Measurements from ENCODE around the gene SLC7A5.
"Not testable (repeated sequence)": the region's sequence is repeated elsewhere in the genome, so short reads cannot be mapped to it uniquely, and the experiment has no call there.

The SLC7A5 gene

DNA sequence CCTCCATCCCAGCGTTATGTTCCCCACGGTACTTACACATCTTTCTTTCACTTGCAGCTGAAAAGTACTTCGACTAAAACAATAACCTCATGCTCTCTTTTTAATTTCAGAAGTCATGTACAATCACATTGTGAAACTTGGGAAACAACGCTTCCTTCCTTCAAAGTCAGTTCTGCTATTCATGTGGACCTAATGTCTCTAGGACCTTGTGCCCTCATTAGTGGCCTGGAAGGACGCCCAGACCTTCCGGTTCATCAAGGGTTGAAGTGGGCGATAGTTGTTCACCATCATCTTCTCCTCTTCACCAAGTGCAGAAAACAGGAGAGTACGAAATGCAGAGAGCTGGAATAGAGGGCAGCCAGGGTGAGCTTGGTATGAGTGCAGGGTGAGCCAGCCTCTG, 18.6 kb upstream of the SLC7A5 start:
- DNase-seq, result not testable (repeated sequence)

DNA sequence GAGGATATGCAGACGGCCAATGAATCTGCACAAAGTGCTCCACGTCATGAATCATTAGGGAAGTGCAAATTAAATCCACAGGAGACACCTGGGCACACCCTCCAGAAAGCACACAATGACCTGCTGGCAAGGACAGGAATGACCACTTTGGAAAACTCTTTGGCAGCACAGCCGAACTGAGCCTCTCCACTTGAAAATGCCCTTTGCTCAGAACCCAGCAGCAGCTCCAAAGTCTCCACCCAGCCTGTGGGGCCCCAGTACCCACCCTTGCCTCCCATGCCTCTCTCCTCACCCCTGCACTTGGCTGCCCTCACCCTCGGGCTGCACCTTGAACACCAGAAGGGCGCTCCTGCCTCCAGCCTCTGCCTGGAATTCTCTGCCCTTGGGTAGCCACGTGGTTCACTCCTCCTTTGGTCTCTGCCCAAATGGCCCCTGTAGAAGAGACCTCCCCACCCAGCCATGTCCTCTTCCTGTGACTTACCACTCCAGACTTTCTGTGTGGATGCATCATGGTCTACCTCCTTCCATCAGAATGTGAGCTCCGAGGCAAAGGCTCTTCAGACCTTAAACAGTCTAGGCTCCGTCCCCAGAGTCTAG, 16.2 kb upstream of the SLC7A5 start:
- not testable (repeated sequence) for DNase-seq

DNA sequence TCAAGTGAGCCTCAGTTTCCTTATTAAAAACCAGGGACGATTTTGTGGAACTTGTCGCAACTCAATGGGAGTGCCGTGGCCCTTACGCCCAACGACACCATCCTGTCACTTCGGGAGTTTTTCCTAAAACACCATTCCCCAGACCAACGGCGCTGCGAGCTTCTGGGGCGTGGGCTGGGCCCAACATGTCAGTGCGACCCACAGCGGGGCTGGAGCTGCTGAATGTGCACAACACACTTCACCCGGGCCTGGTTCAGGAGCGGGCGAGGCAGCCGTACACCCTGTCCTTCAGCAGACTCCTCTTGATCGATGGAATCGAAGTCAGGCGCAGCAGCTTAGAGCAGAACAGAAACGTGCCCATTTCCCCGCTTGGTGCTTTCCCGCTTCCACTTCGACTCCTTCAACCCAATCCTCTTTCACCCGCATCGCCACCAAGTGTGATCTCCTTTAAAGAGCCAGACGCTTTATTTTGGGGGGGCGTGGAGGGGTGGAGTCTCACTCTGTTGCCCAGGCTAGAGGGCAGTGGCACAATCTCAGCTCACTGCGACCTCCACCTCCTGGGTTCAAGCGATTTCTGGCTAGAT, 13.2 kb upstream of the SLC7A5 start:
- DNase-seq, result no peak

DNA sequence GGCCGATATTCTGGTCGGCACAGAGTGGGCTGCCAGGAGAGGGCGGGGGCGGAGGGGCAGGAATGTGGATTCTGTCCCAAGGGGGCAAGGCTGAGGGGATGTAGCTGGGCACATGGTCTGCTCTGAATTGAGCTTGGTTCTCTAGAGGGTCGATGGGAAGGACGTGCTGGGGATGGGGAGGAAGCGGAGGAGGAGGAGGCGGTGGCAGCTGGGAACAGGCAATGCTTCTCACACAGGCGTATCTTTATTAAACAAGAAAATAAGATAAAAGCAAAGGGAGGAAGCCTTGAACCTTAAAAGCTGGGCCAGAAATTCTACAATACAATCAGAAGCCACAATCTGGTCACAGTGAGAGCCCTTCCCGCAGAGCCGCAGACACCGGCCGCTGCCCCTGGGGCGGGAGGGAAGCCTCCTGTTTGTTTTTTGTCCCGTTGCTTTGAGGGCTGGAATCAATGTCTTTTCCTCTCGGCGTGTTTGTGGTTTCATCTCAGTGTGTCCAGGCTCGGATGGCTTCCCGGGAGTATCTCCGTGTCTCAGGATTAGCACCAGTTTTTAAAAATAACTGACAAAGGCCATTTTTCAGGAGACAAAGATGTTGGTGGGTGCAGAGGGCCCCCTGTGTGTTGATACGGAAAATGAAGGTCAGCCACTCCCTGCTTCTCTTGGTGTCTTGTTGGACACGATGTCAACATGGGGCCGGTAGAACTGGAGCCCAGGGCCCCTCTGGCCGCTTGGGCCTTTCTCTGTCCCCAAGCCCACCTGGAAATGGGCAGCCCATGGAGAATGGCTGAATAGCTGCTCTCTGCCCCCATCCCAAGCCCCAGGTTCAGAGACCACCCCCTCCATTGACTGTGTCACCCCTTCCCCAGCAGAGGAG, 12.3 kb upstream of the SLC7A5 start:
- DNase-seq, result no peak

DNA sequence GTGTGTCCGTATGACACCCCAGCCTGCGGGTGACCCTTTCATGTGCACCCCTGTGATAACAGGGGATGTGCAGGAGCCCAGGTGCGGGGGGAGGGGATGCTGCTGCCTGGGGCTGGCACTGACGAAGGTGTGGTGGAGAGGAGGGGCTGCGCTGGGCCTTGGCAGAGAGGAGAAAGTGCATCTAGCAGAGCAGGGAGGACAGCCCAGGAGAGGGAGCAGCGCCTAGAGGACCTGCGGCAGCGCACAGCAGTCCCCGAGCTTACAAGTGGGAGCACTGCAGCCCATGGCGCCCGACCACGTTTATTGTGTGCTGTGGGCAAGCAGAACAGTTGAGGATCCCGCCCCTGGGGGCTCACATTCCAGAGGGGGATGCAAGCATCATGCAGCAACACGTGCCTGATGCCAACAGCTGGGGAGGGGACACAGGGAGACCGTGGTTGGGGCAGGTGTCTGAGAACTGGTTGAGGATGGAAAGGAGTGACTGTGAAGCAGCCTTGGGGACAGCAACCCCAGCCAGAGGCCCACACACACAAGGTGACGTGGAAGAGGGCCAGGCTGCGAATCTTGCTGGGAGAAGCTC, 10.9 kb upstream of the SLC7A5 start:
- no peak for DNase-seq

DNA sequence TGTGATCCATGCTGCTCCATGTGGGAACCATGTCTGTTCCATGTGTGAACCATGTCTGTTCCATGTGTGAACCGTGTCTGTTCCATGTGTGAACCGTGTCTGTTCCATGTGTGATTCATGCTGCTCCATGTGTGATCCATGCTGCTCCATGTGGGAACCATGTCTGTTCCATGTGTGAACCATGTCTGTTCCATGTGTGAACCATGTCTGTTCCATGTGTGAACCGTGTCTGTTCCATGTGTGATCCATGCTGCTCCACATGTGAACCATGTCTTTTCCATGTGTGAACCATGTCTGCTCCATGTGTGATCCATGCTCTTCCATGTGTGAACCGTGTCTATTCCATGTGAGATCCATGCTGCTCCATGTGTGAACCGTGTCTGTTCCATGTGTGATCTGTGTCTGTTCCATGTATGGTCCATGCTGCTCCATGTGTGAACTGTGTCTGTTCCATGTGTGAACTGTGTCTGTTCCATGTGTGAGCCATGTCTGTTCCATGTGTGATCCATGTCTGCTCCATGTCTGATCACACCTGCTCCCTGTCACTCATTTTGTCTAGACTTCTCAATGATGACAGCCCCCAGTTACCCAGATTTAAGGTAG, 10.2 kb upstream of the SLC7A5 start:
- DNase-seq, result not testable (repeated sequence)

DNA sequence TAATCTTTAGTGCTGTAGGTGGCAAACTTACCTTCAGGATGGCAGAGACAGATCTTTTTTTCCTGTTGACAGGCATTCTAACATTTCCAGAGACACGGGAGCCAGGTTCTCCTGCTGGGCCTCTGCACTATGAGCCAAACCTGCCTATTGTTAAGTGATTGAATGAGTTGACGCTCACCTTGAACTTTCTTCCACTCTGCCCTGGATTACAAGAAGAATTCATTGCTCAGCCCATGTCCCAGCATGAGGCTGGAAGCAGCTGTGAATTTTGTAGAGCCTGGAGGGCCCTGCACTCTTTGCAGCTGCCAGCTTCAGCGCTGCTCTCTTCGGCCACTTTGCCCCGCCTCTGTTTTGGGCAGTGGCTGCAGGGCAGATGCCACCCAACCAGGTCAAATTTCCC, 9.4 kb upstream of the SLC7A5 start:
- DNase-seq, result no peak

DNA sequence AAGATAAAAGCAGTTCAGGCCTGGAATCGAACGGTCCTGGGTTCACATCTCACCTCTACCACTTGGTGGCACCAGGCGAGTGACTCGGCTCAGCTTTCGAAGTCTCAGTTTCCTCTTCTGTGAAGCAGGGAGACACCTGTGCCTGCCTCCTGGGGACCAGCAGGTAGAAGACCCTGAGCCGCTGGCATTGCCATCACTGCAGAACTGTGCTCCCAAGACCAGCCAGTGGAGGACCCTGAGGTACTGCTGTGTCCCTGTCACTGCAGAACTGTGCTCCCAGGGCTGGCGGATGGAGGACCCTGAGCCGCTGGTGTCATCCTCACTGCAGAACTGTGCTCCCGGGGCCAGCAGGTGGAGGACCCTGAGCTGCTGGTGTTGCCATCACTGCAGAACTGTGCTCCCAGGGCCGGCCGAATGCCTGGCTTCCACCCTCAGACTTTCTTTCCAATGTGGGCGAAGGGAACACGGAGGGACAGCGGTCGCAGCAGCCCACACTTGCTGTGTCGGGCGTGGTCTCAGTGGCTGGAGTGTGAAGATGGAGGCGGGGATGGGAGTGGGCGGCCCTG, 8.7 kb upstream of the SLC7A5 start:
- DNase-seq, result no peak

DNA sequence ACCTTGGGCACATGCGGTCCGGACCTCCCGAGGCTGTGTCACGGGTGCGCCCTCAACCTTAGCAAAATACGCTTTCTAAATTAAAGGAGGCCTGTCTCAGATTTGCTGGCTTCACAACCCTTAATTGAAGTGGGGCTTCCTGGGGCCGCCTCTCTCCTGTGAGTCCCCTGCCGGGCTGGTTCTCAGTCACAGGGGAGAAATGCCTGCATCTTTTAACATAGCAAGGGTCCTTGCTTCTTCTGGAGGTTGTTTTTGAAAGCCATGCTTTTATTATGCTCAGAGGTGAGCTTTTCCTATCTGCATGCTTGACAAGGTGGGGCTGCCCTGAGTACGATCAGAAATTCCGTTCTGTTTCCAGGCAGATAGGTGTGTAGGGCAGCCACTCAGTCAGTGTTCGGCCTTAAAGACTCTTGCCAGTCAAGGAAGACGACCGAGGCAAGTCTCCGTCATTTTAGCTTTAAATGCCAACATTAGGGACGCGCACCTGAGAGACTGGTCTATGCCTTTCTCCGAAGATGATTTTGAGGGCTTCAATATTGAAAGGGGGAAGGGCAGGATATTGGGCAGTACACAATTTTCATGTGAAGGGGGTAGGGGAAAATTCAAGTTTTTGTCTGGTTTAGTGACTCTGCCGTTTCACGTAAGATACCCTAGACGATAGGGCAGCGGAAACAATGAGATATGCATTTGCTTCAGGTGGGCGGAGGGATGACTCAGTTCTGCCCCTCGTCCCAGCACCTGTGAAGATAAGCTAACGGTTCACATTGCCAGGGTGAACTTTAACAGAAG, 5.5 kb upstream of the SLC7A5 start:
- DNase-seq, result no peak

DNA sequence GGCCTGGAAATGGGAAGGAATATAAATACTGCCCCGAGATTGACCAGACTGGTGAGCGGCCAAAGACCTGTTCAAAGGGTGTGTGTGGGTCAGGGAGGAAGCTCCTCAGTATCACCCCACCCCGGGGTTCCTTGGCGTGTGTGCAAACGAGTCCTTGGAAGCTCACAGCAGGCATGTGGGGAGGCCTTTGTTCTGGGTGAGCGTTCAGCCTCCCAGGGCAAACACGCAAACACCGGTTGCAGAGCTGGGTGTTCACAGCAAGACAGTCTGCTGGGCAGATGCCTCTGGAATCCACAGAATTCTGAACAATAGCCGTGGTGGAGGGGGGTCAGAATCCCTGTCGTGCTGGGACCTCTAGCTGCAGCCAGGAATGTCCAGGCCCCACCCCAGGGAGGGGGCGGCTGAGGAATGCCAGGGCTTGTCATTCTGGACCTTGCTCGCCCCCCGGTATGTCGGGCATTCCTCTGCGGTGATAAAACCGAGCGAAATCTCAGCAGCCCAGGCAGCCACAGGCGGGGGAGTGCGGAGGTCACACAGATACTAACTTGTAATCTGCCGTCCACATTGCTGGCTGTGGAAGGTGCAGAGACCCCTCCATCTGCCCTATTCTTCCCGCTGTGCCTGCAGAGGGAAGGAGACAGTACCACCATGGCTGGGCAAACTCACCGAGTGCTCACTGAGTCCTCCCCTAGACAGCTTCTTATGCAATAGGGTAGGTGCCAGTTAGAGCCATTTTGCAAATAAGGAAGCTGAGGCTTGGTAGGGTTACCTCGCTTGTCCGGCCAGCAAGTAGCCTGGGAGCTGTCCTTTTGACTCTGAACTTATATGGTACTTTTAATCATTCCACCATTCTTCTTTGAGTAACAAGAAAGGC, 1.3 kb upstream of the SLC7A5 start:
- DNase-seq, result peak; percentile 57

DNA sequence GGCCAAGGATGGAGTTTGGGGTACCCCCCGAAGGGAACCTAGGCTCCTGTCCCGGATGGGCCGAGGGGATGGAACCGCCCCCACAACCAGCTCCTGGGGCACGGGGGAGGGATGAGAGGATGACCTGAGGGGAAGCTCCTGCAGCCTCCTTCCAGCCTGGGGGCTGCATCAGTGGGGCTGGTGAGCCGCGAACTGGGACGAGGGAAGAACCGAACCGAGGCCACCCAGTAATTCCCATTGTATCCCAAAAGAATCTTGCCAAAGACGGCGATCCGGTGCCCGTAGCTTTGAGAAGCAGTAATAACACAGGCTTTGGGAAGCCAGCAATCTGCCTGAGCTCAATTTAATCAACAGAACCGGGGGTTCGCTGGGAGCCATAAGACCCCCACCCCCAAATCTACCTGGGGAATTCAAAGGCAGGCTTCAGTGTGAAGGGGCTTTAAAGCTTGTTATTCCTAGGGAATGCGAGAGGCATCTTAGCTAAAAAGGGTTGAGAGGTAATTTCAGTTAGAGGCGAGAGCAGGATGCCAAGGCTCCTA, 641 bp upstream of the SLC7A5 start:
- not testable (repeated sequence) for DNase-seq

DNA sequence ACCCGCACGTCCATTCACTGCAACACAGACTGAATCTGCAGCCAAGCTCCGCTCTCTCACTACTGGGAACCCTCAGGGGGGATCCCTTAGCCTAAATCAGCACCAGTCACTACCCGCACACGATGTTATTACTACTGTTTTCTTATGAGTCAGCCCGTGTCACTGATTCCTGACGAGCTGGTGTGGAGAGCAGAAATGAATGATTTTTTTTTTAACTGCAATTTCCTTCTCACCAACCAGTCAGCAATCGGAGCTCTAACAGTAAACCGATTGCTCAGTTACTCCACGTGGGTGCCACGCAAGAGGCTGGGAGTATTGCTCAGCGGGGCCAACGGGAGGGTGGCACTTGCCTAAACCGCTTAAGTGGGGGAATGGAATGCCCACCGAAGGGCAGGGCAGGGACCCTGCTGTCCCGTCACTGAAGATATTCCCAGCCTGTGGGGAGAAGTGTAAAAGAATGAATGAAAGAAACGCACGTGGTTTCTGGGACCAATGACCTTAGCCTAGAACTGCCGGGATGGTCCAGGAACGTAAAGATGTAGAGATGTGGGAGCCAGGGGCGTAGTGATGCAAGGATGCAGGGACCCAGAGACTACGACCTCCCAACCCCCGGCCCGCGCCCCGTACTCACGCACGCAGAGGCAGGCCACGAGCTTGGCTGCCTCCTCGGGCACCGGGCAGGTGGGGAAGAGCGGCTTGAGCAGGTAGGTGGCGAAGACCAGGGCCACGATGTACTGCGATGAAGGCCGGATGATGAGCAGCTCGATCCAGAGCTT, 865 bp downstream of the SLC7A5 start:
- not testable (repeated sequence) for DNase-seq

DNA sequence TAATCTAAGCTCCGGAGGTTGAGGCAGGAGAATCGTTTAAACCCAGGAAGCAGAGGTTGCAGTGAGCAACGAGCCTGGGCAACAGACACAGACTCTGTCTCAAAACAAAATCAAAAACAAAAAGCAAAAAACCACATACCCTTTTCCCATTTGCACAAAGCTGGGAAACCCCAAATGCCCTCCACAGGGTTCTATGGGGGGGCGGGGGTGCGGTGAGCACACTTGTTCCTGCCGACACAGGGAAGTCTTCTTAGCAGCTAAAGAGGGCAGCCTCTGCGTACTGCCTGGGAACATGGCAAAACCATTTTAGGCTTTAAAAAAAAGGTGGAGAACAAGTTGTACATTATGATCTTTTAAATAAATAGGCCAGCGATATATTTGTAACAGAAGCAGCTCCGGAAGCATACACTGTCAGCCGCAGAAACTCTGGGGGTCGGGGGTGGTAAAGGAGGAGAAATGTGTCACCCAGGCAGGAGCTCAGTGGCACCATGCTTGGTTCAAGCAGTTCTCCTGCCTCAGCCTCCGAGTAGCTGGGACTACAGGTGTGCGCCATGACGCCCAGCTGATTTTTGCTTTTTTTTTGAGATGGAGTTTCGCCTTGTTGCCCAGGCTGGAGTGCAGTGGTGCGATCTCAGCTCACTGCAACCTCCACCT, 3.3 kb downstream of the SLC7A5 start:
- DNase-seq, result not testable (repeated sequence)

DNA sequence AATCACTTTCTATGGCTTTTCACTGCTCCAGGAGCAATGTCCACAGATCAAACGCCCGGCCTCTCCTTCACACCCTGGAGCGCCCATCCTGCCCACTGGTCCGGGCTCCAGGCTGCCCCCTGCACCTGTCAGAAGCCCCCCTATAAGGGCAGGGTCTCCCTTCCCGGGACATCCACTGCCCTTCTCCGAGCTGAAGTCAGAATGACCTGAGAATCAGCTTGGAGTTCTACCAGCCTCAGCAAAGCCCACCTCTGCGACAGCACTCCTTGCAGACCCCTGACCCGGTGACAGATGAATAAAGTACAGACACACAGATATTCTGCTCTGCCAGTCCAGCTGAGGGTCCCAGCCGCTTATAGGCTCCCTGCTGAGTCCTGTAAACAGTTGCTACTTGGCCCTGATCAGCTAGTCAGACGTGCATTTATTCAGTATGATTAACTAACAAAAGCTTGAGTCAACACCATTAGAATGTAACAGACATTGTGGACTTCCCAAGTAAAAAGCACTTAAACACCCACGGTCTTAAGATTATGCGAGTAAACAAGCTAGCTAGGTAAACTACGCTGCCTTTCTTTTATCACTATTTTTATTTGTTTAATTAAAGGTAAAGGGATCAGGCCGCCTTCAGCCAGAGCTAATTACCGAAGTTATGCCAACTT, 4.8 kb downstream of the SLC7A5 start:
- no peak for DNase-seq

DNA sequence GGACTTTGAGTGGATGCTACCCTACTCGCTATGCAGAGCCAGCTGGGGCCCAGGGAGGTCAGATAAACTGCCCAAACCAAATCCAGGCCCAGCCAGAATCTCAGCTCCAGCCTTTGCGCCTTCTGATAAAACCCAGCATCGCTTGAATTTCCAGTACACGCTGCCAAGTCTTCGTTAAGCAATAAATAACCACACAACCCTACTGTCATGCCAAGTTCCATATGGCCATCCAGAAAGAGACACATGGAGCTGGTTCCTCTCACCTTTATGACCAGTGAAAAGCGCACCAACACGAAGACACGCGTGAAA, 6.0 kb downstream of the SLC7A5 start:
- DNase-seq, result not testable (repeated sequence)

DNA sequence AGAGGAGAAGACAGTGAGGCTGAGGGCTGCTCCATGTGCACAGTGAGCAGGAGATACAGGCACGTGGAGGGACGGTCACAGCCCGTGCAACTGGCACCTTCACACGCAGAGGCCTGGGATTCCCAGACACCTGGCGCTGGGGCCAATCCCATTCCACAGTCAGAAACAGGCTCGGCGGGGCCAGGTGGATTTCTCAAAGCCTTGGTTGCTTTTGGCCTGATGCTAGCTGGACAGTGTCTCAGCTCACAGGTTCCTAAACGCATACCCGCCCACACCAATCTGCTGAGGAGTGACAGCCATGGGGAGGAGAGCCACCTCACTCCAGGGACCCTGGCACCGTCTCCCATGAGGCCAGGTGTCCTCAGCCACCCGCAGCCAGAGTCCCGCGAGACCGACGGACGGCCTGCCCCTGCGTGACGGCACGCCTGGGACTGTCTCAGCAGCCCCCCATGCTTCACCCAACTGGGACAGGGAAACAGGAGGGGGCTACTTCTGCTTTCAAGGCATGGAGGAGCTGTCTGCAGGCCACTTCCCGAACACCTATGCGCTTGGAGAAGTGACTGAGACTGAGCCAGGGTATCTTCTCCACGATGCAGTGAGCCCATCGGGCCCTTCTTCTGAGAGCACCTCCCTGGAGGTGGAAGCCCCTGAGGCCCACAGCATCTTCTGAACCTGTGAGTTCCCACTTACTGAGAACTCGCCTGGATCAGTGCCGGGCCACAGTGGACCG, 6.5 kb downstream of the SLC7A5 start:
- DNase-seq, result not testable (repeated sequence)

DNA sequence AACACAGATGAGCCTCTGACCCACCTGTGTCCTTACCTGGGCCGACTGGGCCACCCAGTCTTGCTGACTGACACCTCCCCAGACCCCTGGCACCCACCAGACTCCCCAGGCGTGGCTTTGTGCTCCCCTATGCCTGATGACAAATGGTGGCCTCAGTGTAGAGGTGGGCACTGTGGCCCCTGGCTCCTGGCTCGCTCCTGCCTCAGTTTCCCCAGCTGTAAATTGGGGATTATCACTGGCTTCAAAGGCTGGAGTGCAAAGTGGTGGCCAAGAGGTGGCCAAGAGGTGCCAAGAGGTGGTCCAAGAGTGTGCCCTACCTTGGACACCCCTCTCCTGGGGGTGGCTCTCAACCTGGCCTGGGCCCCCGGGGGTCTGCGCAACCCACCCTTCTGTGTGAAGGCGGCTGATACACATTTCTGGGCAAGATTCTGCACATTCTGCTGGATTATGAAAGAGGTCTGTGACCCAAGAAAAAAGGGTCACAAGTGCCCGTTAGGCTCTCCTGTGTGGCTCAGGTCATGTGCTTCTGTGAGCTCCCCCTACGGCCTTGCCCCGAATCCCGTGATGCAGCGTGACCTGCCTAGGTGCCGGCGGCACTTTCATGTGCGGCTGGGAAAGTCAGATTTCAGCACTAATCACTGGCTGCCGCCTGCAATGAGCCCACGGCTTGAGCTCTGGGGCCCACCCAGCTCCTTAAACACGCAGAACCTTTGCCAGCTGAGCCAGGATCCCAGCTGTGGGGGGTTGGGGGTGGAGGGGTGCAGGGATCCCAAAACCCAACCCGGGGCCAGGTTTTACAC, 7.8 kb downstream of the SLC7A5 start:
- DNase-seq, result not testable (repeated sequence)
